HCT116 (cell line): ENCODE data around the gene INKA2. TPM values are rescaled to one million over a fixed set of nuclear protein-coding genes. Genes with fewer than 3 reads are reported as not detected.

Experiments
- ATAC-seq: fragments of 200-7000 bp; cut with Tn5 transposase; 2 replicates; pipeline ENCODE4 v1.9.1; 2020; ENCODE audit warnings: mild to moderate bottlenecking, moderate library complexity
- BruUV-seq: library from RNA; stranded (reverse); fragments of 400-500 nt; replicated peaks from 2 replicates; lab custom pipeline; 2021; lab: Mats Ljungman, UMichigan
- CTCF ChIA-PET: fragments of 300-600 bp; sonication (Branson Sonifier 250); formaldehyde crosslinking; loops from one replicate; lab custom pipeline; 2021; ENCODE audit warnings: antibody characterized with exemption; lab: Charles Lee
- POLR2A ChIA-PET: fragments of 300-600, 350-600 bp; sonication (Branson Sonifier 250); formaldehyde crosslinking; loops from one replicate; lab custom pipeline; 2021; ENCODE audit warnings: antibody characterized with exemption; lab: Charles Lee
- RAD21 ChIA-PET, 2 experiments: fragments of 300-600 bp; sonication (Branson Sonifier 250); formaldehyde crosslinking; loops; one replicate each; lab custom pipeline; 2023; ENCODE audit warnings: low total read pairs in 2 of 2; ENCODE audit not compliant: uncharacterized antibody in 2 of 2, unreplicated experiment in 2 of 2, low non-redundant PET in 1 of 2; lab: Charles Lee
- DNase-seq: peaks from one replicate; pipeline ENCODE4 v3.0.0-alpha.2; 2010; ENCODE audit warnings: low read depth, low spot score
- H2AFZ ChIP-seq: fragments of 200-600 bp; shearing (Covaris generic), sonication (generic); 2 replicates; pipeline ENCODE4 v1.6.1; 2017; ENCODE audit warnings: low read depth, mixed run types, mixed read lengths, antibody characterized with exemption, low read length; ENCODE audit not compliant: poor library complexity, severe bottlenecking
- H3K27ac ChIP-seq: 2 replicates; pipeline ENCODE4 v1.5.1; 2012; ENCODE audit warnings: low read depth, low read length
- H3K27me3 ChIP-seq: fragments of 200-600 bp; sonication (generic); 2 replicates; pipeline ENCODE4 v1.6.1; 2016; ENCODE audit warnings: mixed run types, low read length, mixed read lengths; ENCODE audit not compliant: insufficient read depth
- H3K36me3 ChIP-seq, 2 experiments: fragments of 200-500 bp in 1 of 2; fragments of 200-600 bp in 1 of 2; sonication (Bioruptor generic) in 1 of 2; sonication (generic) in 1 of 2; 2 replicates each; pipeline versions ENCODE4 v1.5.1 to v1.6.1; 2014 to 2016; ENCODE audit warnings: low read length in 2 of 2, inconsistent platforms in 1 of 2, mixed read lengths in 1 of 2, mixed run types in 1 of 2; ENCODE audit not compliant: insufficient read depth in 2 of 2, control insufficient read depth in 1 of 2
- H3K4me1 ChIP-seq, 2 experiments: fragments of 200-600 bp in 1 of 2; sonication (generic) in 1 of 2; 2 replicates each; pipeline versions ENCODE4 v1.5.1 to v1.6.1; 2012 to 2017; ENCODE audit warnings: low read length in 2 of 2, inconsistent platforms in 1 of 2, mild to moderate bottlenecking in 1 of 2, mixed read lengths in 1 of 2, mixed run types in 1 of 2, moderate library complexity in 1 of 2; ENCODE audit not compliant: insufficient read depth in 2 of 2, control insufficient read depth in 1 of 2
- H3K4me2 ChIP-seq: fragments of 200-600 bp; sonication (generic); 2 replicates; pipeline ENCODE4 v1.6.1; 2017; ENCODE audit warnings: mixed run types, low read length, mixed read lengths
- H3K4me3 ChIP-seq, 2 experiments: fragments of 200-600 bp in 1 of 2; sonication (generic) in 1 of 2; replicated peaks in 1 of 2; 2 replicates each; pipeline ENCODE4 v1.5.1; 2011 to 2016; ENCODE audit warnings: low read length in 2 of 2, control low read depth in 1 of 2, low read depth in 1 of 2, mild to moderate bottlenecking in 1 of 2, mixed read lengths in 1 of 2, mixed run types in 1 of 2
- H3K79me2 ChIP-seq: fragments of 200-600 bp; sonication (generic); 2 replicates; pipeline ENCODE4 v1.6.1; 2017; ENCODE audit warnings: mild to moderate bottlenecking, mixed run types, low read length, moderate library complexity, mixed read lengths; ENCODE audit not compliant: insufficient read depth
- H3K9ac ChIP-seq: fragments of 200-600 bp; sonication (generic); 2 replicates; pipeline ENCODE4 v1.6.1; 2016; ENCODE audit warnings: low read length, mixed read lengths
- H3K9me2 ChIP-seq: fragments of 200-600 bp; sonication (generic), shearing (Covaris generic); 2 replicates; pipeline ENCODE4 v1.6.1; 2017; ENCODE audit warnings: mixed run types, mild to moderate bottlenecking, moderate library complexity; ENCODE audit not compliant: insufficient read depth
- H3K9me3 ChIP-seq, 2 experiments: fragments of 200-500 bp in 1 of 2; fragments of 200-600 bp in 1 of 2; sonication (Bioruptor generic) in 1 of 2; sonication (generic) in 1 of 2; 2 replicates each; pipeline ENCODE4 v1.6.1; 2014 to 2017; ENCODE audit warnings: low read length in 2 of 2, mixed read lengths in 2 of 2, inconsistent platforms in 1 of 2, low read depth in 1 of 2, mild to moderate bottlenecking in 1 of 2, mixed run types in 1 of 2, moderate library complexity in 1 of 2; ENCODE audit not compliant: control insufficient read depth in 1 of 2, insufficient read depth in 1 of 2
- H4K20me1 ChIP-seq: fragments of 200-600 bp; sonication (generic), shearing (Covaris generic); 2 replicates; pipeline ENCODE4 v1.6.1; 2017; ENCODE audit warnings: mixed run types, mild to moderate bottlenecking, moderate library complexity; ENCODE audit not compliant: insufficient read depth
- CBX3 ChIP-seq: IDR thresholded peaks from 2 replicates; pipeline ENCODE4 v1.6.1; 2012; ENCODE audit warnings: low read depth
- CEBPB ChIP-seq: IDR thresholded peaks from 2 replicates; pipeline ENCODE4 v1.6.1; 2012; ENCODE audit warnings: low read depth
- ELF1 ChIP-seq: IDR thresholded peaks from 2 replicates; pipeline ENCODE4 v1.6.1; 2012; ENCODE audit warnings: low read depth, borderline replicate concordance
- EZH2 ChIP-seq: fragments of 200-600 bp; sonication (generic); IDR thresholded peaks from 2 replicates; pipeline ENCODE4 v1.6.1; 2017; ENCODE audit warnings: antibody characterized with exemption, mixed run types
- FOSL1 ChIP-seq: IDR thresholded peaks from 2 replicates; pipeline ENCODE4 v1.6.1; 2012; ENCODE audit warnings: low read depth
- JUND ChIP-seq: IDR thresholded peaks from 2 replicates; pipeline ENCODE4 v1.6.1; 2012
- POLR2A ChIP-seq: IDR thresholded peaks from 2 replicates; pipeline ENCODE4 v1.7.0; 2011; ENCODE audit warnings: borderline replicate concordance; ENCODE audit not compliant: insufficient read depth, insufficient read length; ENCODE audit errors: extremely low read depth
- RAD21 ChIP-seq: IDR thresholded peaks from 2 replicates; pipeline ENCODE4 v1.6.1; 2012; ENCODE audit warnings: low read depth, mild to moderate bottlenecking
- SIN3A ChIP-seq: IDR thresholded peaks from 2 replicates; pipeline ENCODE4 v1.6.1; 2012; ENCODE audit warnings: low read depth
- SP1 ChIP-seq: IDR thresholded peaks from 2 replicates; pipeline ENCODE4 v1.6.1; 2012; ENCODE audit warnings: low read depth
- SRF ChIP-seq: IDR thresholded peaks from 2 replicates; pipeline ENCODE4 v1.6.1; 2012; ENCODE audit warnings: low read depth
- TCF7L2 ChIP-seq: IDR thresholded peaks from 2 replicates; pipeline ENCODE4 v1.7.0; 2011; ENCODE audit warnings: borderline replicate concordance, inconsistent platforms; ENCODE audit not compliant: insufficient read depth, insufficient read length; ENCODE audit errors: extremely low read depth
- YY1 ChIP-seq: IDR thresholded peaks from 2 replicates; pipeline ENCODE4 v1.6.1; 2011; ENCODE audit warnings: low read length, low read depth, moderate library complexity, mild to moderate bottlenecking; ENCODE audit not compliant: insufficient replicate concordance; ENCODE audit errors: extremely low read depth
- ZNF274 ChIP-seq: fragments of 200-500 bp; sonication (Bioruptor generic); IDR thresholded peaks from 2 replicates; pipeline ENCODE4 v1.6.1; 2014; ENCODE audit warnings: mild to moderate bottlenecking, low read depth, low read length, inconsistent platforms
- intact Hi-C: fragments of 100-400 bp; cut with micrococcal nuclease; formaldehyde crosslinking; loops from 2 replicates; pipeline ENCODE4 v1.10.0; 2022
- total RNA-seq: library from RNA; stranded (reverse); gene quantifications from one replicate; pipeline ENCODE4 v1.2.1, GENCODE V29; 2021; ENCODE audit not compliant: unreplicated experiment
- TF ChIP-seq, protein P1 (sequence below): IDR thresholded peaks from 2 replicates; pipeline ENCODE4 v1.6.1; 2012; ENCODE audit warnings: low read depth
- TF ChIP-seq, protein P2 (sequence below), 3 experiments: fragments of 200-600 bp in 1 of 3; sonication (generic) in 1 of 3; IDR thresholded peaks in 2 of 3; conservative IDR thresholded peaks in 1 of 3; 2 replicates each; pipeline ENCODE4 v1.5.1; 2012 to 2017; ENCODE audit warnings: low read depth in 2 of 3, low read length in 2 of 3, antibody characterized with exemption in 1 of 3, borderline replicate concordance in 1 of 3, control low read depth in 1 of 3, mild to moderate bottlenecking in 1 of 3, mixed read lengths in 1 of 3, mixed run types in 1 of 3, moderate library complexity in 1 of 3; ENCODE audit not compliant: insufficient read depth in 1 of 3
- TF ChIP-seq, protein P3 (sequence below): IDR thresholded peaks from 2 replicates; pipeline ENCODE4 v1.6.1; 2011; ENCODE audit warnings: mild to moderate bottlenecking, low read length, moderate library complexity; ENCODE audit not compliant: insufficient replicate concordance; ENCODE audit errors: extremely low read depth
- TF ChIP-seq, protein P4 (sequence below): IDR thresholded peaks from 2 replicates; pipeline ENCODE4 v1.6.1; 2012
- TF ChIP-seq, protein P5 (sequence below): IDR thresholded peaks from 2 replicates; pipeline ENCODE4 v1.6.1; 2012

INKA2 gene
- total RNA-seq, 1 experiment from 2014 or later: 4.0 TPM

DNA sequence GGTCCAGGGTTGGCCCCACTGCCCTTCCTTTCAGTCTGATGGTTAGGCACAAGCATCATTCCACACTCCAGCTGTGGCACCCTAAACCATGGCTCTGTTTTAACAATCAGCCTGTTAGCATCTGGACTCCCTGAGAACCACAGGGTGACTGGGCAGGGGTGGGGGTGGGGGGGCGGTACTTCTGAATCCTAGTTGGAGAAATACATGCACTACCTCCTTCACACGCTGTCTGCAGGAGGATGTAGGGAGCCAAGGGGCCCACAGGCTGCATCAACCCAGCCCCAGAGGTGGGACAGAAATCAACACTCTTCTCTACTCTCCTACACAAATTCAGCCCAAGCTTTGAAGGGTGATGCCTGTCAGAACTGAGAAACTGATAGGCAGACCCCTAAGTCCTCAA, 40.4 kb upstream of the INKA2 start (continued):
- TF ChIP-seq SP1 (no peak), CBX3 (no peak), FOSL1 (no peak)

DNA sequence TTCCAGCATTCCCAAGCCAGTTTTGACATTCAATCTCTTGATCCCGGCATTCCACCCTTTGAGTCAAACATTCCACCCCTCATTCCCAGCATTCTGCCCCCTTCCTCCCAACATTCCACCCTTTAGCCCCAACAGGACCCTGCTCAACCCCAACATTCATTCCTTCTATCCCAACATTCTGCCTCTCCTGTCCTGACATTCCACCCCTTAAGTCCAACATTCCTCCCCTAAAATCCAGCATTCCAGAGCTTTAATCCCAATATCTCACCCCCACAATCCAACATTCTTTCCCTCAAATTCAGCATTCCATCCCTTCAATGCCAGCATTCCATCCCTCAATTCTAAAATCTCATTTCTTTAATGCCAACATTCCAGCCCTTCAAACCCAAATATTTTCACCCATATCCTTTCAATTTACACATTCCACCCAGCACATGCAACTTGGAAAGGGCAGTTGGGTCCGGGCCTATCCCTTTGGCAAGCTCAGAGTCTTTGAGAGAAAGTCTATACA, 39.4 kb upstream of the INKA2 start:
- Histone ChIP-seq H3K27me3 (peaks cover 4% of the 10 kb centered on the region; the same call in 1 of the 2 replicates), H3K9me2 (no peaks in the 10 kb centered on the region), H4K20me1 (no peaks in the 10 kb centered on the region), H3K9me3 (no peaks in the 10 kb centered on the region), H3K79me2 (no peaks in the 10 kb centered on the region), H2AFZ (no peak overlapping the region), H3K4me3 (no peak overlapping the region), H3K36me3 (no peaks in the 10 kb centered on the region), H3K4me1 (no peaks in the 10 kb centered on the region), H3K9ac (no peak overlapping the region), H3K27ac (no peak overlapping the region), H3K4me2 (no peak overlapping the region)
- POLR2A ChIA-PET: no interaction called here
- CTCF ChIA-PET: no interaction called here
- no TSS peak for BruUV-seq
- TF ChIP-seq, protein P1, sequence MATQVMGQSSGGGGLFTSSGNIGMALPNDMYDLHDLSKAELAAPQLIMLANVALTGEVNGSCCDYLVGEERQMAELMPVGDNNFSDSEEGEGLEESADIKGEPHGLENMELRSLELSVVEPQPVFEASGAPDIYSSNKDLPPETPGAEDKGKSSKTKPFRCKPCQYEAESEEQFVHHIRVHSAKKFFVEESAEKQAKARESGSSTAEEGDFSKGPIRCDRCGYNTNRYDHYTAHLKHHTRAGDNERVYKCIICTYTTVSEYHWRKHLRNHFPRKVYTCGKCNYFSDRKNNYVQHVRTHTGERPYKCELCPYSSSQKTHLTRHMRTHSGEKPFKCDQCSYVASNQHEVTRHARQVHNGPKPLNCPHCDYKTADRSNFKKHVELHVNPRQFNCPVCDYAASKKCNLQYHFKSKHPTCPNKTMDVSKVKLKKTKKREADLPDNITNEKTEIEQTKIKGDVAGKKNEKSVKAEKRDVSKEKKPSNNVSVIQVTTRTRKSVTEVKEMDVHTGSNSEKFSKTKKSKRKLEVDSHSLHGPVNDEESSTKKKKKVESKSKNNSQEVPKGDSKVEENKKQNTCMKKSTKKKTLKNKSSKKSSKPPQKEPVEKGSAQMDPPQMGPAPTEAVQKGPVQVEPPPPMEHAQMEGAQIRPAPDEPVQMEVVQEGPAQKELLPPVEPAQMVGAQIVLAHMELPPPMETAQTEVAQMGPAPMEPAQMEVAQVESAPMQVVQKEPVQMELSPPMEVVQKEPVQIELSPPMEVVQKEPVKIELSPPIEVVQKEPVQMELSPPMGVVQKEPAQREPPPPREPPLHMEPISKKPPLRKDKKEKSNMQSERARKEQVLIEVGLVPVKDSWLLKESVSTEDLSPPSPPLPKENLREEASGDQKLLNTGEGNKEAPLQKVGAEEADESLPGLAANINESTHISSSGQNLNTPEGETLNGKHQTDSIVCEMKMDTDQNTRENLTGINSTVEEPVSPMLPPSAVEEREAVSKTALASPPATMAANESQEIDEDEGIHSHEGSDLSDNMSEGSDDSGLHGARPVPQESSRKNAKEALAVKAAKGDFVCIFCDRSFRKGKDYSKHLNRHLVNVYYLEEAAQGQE: no peak
- TF ChIP-seq, protein P2, sequence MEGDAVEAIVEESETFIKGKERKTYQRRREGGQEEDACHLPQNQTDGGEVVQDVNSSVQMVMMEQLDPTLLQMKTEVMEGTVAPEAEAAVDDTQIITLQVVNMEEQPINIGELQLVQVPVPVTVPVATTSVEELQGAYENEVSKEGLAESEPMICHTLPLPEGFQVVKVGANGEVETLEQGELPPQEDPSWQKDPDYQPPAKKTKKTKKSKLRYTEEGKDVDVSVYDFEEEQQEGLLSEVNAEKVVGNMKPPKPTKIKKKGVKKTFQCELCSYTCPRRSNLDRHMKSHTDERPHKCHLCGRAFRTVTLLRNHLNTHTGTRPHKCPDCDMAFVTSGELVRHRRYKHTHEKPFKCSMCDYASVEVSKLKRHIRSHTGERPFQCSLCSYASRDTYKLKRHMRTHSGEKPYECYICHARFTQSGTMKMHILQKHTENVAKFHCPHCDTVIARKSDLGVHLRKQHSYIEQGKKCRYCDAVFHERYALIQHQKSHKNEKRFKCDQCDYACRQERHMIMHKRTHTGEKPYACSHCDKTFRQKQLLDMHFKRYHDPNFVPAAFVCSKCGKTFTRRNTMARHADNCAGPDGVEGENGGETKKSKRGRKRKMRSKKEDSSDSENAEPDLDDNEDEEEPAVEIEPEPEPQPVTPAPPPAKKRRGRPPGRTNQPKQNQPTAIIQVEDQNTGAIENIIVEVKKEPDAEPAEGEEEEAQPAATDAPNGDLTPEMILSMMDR (IDR thresholded peaks at IDR 0.05 in 2 of 3, conservative IDR thresholded peaks at IDR 0.05 in 1 of 3; ENCODE audit: borderline replicate concordance in 1 of 3, insufficient read depth in 1 of 3, low read depth in 2 of 3, low read length in 2 of 3): no peak
- no peak for TF ChIP-seq RAD21
- no peak for TF ChIP-seq EZH2
- TF ChIP-seq CEBPB: no peak
- TF ChIP-seq JUND: no peak
- TF ChIP-seq SIN3A: no peak
- TF ChIP-seq ZNF274: no peak
- no peak for TF ChIP-seq CBX3
- TF ChIP-seq FOSL1: no peak
- TF ChIP-seq SRF: no peak
- TF ChIP-seq TCF7L2: no peak
- TF ChIP-seq ELF1: no peak
- TF ChIP-seq, protein P3, sequence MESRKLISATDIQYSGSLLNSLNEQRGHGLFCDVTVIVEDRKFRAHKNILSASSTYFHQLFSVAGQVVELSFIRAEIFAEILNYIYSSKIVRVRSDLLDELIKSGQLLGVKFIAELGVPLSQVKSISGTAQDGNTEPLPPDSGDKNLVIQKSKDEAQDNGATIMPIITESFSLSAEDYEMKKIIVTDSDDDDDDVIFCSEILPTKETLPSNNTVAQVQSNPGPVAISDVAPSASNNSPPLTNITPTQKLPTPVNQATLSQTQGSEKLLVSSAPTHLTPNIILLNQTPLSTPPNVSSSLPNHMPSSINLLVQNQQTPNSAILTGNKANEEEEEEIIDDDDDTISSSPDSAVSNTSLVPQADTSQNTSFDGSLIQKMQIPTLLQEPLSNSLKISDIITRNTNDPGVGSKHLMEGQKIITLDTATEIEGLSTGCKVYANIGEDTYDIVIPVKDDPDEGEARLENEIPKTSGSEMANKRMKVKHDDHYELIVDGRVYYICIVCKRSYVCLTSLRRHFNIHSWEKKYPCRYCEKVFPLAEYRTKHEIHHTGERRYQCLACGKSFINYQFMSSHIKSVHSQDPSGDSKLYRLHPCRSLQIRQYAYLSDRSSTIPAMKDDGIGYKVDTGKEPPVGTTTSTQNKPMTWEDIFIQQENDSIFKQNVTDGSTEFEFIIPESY: no peak
- TF ChIP-seq, protein P4, sequence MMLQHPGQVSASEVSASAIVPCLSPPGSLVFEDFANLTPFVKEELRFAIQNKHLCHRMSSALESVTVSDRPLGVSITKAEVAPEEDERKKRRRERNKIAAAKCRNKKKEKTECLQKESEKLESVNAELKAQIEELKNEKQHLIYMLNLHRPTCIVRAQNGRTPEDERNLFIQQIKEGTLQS: no peak
- TF ChIP-seq, protein P5, sequence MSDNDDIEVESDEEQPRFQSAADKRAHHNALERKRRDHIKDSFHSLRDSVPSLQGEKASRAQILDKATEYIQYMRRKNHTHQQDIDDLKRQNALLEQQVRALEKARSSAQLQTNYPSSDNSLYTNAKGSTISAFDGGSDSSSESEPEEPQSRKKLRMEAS: no peak
- TF ChIP-seq YY1: no peak
- no peak for TF ChIP-seq POLR2A
- RAD21 ChIA-PET: no interaction called here
- ATAC-seq: no peak; the same call in 1 of the 2 replicates
- intact Hi-C loops: no loop called here
- no peak for DNase-seq
